MCF 10A (cell line): ENCODE results near the gene MLLT1. TPM values are rescaled to one million over a fixed set of nuclear protein-coding genes. Genes with fewer than 3 reads are reported as not detected.

Experiments
- BruUV-seq: library from RNA; stranded (reverse); fragments of 400-500 nt; replicated peaks from 2 replicates; lab custom pipeline; 2021; lab: Mats Ljungman, UMichigan
- CTCF ChIA-PET: fragments of 300-600 bp; sonication (Branson Sonifier 250); formaldehyde crosslinking; extraction: SDS; loops from one replicate; lab custom pipeline; 2021; ENCODE audit warnings: antibody characterized with exemption, inconsistent platforms; lab: Yijun Ruan, JAX
- POLR2A ChIA-PET: fragments of 300-600, 350-650 bp; sonication (Branson Sonifier 250); formaldehyde crosslinking; extraction: SDS; loops from one replicate; lab custom pipeline; 2020; ENCODE audit warnings: antibody characterized with exemption, inconsistent platforms; lab: Yijun Ruan, JAX
- DNase-seq: peaks from one replicate; pipeline ENCODE4 v3.0.0-alpha.2; 2018; ENCODE audit not compliant: unreplicated experiment
- H3K27ac Mint-ChIP-seq: one replicate; pipeline ENCODE4 v1.8.0; 2022; ENCODE audit warnings: mild to moderate bottlenecking, low read depth, mixed read lengths; ENCODE audit not compliant: unreplicated experiment
- H3K27me3 Mint-ChIP-seq: one replicate; pipeline ENCODE4 v1.8.0; 2022; ENCODE audit warnings: mixed read lengths; ENCODE audit not compliant: insufficient read depth, unreplicated experiment
- H3K36me3 Mint-ChIP-seq: one replicate; pipeline ENCODE4 v1.8.0; 2022; ENCODE audit warnings: mild to moderate bottlenecking, moderate library complexity, mixed read lengths; ENCODE audit not compliant: insufficient read depth, unreplicated experiment
- H3K4me1 Mint-ChIP-seq: one replicate; pipeline ENCODE4 v1.8.0; 2022; ENCODE audit warnings: mixed read lengths; ENCODE audit not compliant: insufficient read depth, unreplicated experiment
- H3K4me3 Mint-ChIP-seq: one replicate; pipeline ENCODE4 v1.8.0; 2022; ENCODE audit warnings: mild to moderate bottlenecking, moderate library complexity, mixed read lengths; ENCODE audit not compliant: unreplicated experiment
- H3K9me3 Mint-ChIP-seq: one replicate; pipeline ENCODE4 v1.8.0; 2022; ENCODE audit warnings: mixed read lengths; ENCODE audit not compliant: unreplicated experiment
- intact Hi-C: fragments of 100-400 bp; cut with micrococcal nuclease; formaldehyde crosslinking; loops from 2 replicates; pipeline ENCODE4 v1.14.1; 2022
- total RNA-seq: library from RNA; stranded (reverse); gene quantifications from 2 replicates; pipeline ENCODE4 v1.2.3, GENCODE V29; 2022
- TF ChIP-seq, protein P1 (sequence below): fragments of 200-600 bp; IDR thresholded peaks from one replicate; pipeline ENCODE4 v1.8.0; 2022; ENCODE audit warnings: antibody characterized with exemption, mild to moderate bottlenecking; ENCODE audit not compliant: unreplicated experiment

MLLT1 gene
- total RNA-seq, 1 experiment from 2014 or later = 59.0 TPM

- no peak for DNase-seq
- BruUV-seq = no TSS peak
- no peak overlapping the region for H3K27ac Mint-ChIP-seq
- H3K36me3 Mint-ChIP-seq = peaks cover 19% of the 10 kb centered on the region
- ChIA-PET POLR2A (no interaction called here), CTCF (no interaction called here)
- no peaks in the 10 kb centered on the region for H3K4me1 Mint-ChIP-seq
- intact Hi-C loops = no loop called here
- no peaks in the 10 kb centered on the region for H3K27me3 Mint-ChIP-seq
- peaks cover 7% of the 10 kb centered on the region for H3K9me3 Mint-ChIP-seq
- TF ChIP-seq, protein P1, sequence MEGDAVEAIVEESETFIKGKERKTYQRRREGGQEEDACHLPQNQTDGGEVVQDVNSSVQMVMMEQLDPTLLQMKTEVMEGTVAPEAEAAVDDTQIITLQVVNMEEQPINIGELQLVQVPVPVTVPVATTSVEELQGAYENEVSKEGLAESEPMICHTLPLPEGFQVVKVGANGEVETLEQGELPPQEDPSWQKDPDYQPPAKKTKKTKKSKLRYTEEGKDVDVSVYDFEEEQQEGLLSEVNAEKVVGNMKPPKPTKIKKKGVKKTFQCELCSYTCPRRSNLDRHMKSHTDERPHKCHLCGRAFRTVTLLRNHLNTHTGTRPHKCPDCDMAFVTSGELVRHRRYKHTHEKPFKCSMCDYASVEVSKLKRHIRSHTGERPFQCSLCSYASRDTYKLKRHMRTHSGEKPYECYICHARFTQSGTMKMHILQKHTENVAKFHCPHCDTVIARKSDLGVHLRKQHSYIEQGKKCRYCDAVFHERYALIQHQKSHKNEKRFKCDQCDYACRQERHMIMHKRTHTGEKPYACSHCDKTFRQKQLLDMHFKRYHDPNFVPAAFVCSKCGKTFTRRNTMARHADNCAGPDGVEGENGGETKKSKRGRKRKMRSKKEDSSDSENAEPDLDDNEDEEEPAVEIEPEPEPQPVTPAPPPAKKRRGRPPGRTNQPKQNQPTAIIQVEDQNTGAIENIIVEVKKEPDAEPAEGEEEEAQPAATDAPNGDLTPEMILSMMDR = no peak
- no peak overlapping the region for H3K4me3 Mint-ChIP-seq
Measured at GRCh38 chr19:6210091-6210490, 69.7 kb downstream of the MLLT1 start.

GRCh38 chr19:6209680-6210079 lies 70.1 kb downstream of the MLLT1 start:
- ChIA-PET CTCF (interaction anchor here (2.3 kb wide), 1 partner anchor 9 kb away, joined by 12 read pairs; no protein-coding TSS in a partner anchor), POLR2A (no interaction called here)
- BruUV-seq = no TSS peak
- Mint-ChIP-seq H3K4me1 (no peaks in the 10 kb centered on the region), H3K36me3 (peaks cover 19% of the 10 kb centered on the region), H3K27me3 (no peaks in the 10 kb centered on the region), H3K27ac (no peak overlapping the region), H3K4me3 (no peak overlapping the region), H3K9me3 (peaks cover 7% of the 10 kb centered on the region)
- TF ChIP-seq, protein P1 = no peak
- intact Hi-C loops = no loop called here
- DNase-seq = no peak

DNA sequence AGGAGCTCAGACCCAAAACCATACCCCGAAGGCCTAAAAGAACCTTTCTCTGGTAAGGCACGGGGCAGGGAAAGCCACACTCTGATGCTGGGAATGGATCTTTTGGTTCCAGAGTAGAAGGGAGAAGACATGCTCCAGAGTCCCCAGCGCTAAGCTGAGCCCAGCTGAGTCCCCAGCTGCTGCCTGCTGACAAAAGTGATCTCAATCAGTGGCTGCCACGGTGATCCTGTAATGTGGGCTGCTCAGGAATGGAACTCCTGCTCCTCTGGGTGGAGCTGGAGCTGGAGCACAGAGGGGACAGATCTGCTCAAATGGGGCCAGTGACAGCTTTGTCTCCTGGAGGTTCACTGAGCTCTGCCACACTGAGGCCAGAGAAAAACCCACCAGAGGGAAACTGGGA lies 70.5 kb downstream of the MLLT1 start:
- Mint-ChIP-seq H3K4me3 (no peak overlapping the region), H3K4me1 (no peaks in the 10 kb centered on the region), H3K27me3 (no peaks in the 10 kb centered on the region), H3K27ac (no peak overlapping the region), H3K9me3 (peaks cover 7% of the 10 kb centered on the region), H3K36me3 (peaks cover 19% of the 10 kb centered on the region)
- intact Hi-C loops = no loop called here
- DNase-seq = no peak
- TF ChIP-seq, protein P1 = no peak
- CTCF ChIA-PET = interaction anchor here (0.6 to 2.3 kb wide), 2 partner anchors 9 to 121 kb away, joined by 3 to 12 read pairs; no protein-coding TSS in a partner anchor
- POLR2A ChIA-PET = no interaction called here
- BruUV-seq = no TSS peak

- BruUV-seq = no TSS peak
- POLR2A ChIA-PET = interaction anchor here (0.5 kb wide), 2 partner anchors 19 to 41 kb away, joined by 3 to 4 read pairs; no protein-coding TSS in a partner anchor
- Mint-ChIP-seq H3K4me1 (peaks cover 12% of the 10 kb centered on the region), H3K4me3 (no peak overlapping the region), H3K27ac (no peak overlapping the region), H3K36me3 (peaks cover 5% of the 10 kb centered on the region), H3K9me3 (peaks cover 7% of the 10 kb centered on the region), H3K27me3 (no peaks in the 10 kb centered on the region)
- intact Hi-C loops = no loop called here
- TF ChIP-seq, protein P1 = no peak
- CTCF ChIA-PET = interaction anchor here (0.6 to 2.1 kb wide), 3 partner anchors 13 to 96 kb away, joined by 3 to 10 read pairs (median 3); no protein-coding TSS in a partner anchor
- no peak for DNase-seq
Measured at GRCh38 chr19:6204866-6205723, 74.7 kb downstream of the MLLT1 start.
